ENCODE data around the gene CDYL.
"Not testable (repeated sequence)": the region's sequence is repeated elsewhere in the genome, so short reads cannot be mapped to it uniquely, and the experiment has no call there.

CDYL gene

DNA sequence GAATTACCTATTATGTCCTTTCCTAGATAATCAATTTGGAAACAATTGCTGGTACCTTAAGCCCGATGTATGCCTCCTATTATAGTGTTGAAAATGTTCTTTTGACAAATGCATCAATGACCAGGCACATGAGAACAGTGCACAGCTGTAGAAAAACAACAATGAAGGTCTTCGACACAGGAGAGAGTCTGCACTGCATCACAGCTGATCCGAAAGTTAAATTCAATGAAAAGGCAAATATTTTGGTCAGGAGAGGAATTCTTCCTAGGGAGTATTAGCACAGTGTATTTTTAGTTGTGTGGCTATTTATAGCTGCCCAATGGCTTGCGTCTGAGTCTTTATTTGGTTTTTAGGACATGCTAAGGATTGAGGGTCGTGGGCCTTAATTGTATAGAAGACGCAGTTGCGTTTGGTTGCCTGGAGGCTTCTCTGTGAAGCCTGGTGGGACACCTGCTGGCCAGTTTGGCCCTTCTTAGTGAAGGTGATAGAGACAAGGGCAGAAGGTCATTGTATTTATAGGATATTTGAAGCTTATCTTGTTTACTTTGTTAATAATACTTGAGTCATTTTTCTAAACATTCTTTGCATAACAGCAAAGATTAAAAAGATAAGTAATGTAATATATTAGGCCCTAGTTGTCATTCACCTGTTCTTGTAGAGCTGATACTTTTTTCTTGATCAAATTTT is 72.3 kb downstream of the CDYL start:
- DNase-seq: no peak

DNA sequence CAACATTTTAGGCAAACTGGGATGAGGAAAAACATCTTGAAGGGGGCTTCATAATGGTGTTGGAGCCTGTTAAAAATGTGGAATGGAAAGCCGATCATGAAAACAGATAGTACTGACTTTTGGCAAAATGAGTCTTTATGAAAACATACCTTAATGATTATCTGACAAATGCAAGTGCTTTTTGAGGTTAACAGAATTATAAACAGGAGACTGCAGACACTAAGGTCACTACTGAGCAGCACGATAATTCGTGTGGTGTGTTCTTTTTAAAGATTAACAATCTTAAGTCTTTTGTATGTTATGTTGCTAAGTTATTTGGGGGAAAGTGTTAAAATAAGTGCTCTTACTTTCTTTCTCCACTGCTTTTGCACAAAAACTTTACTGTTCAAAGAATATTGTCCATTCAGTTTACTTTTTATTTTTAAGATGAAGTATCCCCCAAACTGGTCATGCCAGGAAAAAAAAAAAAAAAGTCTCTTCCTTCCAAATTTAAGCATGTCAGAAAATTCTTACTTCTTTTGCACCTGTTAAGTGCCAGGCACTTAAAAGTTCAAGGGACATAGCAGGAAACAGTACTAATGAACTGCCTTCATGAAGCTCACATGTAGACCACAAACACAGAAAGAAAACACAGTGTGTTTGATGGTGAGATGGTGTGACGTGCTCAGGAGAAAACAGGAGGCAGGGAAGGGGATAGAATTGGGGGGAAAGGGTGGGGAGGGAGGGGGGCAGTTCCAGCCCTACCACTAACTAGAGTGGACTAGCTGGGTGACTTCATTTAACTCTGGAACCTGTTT is 73.2 kb downstream of the CDYL start:
- DNase-seq: no peak

DNA sequence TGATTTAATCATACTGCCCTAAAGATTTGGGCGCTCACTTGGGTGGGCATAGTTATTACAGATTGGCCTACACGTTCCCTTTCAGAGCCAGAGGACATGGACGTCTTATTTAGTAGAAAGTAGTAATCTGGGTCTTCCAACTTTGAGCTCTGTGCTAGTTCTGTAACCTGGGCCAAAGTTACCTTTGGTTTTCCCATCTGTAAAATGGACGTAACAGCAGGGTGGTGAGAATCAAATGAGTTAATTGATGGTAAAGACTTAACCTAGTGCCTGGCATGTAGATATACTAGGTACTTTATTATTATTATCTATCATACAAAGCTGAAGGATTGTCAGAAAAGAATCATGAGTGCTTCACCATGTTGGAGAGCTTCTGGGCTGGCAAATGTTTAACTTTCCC is 74.8 kb downstream of the CDYL start:
- DNase-seq: no peak

DNA sequence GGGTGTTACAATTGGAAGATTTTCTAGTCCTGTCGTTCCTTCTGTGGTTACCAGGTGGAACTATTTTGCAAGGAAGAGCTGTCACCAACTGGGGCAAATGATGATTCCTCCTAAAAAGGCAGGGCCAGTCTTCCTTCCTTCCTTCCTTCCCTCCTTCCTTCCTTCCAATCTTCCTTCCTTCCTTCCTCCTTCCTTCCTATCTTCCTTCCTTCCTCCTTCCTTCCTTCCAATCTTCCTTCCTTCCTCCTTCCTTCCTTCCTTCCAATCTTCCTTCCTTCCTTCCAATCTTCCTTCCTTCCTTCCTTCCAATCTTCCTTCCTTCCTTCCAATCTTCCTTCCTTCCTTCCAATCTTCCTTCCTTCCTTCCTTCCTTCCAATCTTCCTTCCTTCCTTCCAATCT is 76.0 kb downstream of the CDYL start:
- DNase-seq: not testable (repeated sequence)

DNA sequence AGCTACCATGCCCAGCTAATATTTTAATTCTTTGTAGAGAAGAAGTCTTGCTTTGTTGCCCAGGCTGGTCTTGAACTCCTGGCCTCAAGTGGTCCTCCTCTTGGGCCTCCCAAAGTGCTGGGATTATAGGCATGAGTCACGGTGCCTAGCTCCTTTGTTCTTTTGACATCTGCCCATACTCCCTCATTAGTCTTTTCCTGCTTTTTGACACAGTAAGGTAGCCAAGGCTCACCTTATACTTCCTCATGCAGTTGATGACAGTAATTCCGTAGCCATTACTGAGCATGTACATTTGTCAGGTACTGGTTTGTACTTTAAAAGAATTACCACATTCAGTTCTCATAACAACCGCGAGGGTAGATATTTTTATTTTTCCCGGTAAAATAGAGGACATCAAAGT is 76.7 kb downstream of the CDYL start:
- DNase-seq: no peak

DNA sequence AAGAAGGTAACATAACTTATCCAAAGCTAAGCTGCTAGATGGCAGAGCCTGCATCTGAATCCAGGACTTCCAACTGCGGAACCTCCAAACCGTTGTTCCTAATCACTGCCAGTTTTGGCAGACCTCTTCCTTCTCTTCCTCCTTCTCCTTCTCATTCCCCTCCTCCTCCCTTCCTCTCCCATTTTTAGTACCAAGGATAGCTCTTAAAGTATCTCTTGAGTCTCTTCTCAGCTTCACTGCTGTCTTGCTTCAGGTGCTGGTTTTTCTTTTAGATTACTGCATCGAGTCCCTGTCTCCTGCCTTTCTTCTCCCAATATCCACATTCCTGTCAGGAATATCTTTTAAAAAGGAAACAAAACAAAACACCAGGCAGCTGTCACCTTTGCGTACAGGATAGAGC is 77.1 kb downstream of the CDYL start:
- DNase-seq: no peak

DNA sequence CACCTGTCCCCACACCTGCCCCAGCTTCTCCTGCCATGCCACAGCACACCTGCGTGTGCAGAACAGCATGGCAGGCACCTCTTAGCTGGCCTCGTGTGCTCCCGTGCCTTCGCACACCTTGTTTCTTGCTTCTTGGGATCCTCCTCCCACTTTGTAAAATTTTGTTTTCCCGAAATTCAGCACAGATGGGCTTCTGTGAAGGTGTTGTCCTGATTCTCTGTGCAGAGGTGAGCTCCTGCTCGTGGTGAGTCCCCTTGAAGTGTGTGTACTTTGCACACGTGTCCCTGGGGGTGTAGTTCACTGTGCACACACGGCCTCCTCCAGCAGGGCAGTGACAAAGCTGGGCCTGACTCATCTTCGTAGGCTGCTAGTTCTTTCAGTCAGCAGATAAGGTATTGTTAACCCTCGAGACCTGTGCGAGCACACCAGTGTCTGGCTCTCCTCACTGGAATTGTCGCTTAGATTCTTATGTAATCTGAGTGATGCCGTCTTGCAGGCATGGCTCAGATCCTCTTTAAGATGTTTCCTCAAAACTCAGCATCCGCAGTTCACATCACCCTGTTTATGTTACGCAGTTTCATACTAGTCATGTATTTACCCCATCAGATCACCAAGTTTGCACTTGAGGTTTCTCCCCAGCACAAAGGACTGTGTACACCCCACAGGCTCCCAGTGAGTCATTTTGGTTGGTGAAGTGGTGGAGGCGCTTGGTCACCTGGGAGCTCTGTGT is 77.7 kb downstream of the CDYL start:
- DNase-seq: no peak

DNA sequence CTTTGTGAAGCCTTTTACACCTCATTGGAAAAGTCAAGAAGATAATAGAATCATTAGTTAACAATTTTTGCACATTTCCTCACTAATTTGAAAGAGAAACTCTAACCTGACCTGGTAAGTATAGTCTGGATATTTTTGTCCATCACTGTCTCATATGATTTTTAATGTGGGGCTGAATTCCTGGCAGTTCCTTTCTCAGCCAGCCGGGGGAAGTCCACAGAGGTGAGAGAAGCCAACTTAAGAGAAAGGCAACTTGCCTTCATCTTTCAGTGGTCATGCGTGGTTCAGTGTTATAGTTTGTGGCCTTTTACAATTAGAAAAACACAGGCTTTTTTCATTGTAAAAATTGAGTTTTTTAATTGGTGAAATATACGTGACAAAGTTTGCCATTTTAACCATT is 80.6 kb downstream of the CDYL start:
- DNase-seq: no peak

DNA sequence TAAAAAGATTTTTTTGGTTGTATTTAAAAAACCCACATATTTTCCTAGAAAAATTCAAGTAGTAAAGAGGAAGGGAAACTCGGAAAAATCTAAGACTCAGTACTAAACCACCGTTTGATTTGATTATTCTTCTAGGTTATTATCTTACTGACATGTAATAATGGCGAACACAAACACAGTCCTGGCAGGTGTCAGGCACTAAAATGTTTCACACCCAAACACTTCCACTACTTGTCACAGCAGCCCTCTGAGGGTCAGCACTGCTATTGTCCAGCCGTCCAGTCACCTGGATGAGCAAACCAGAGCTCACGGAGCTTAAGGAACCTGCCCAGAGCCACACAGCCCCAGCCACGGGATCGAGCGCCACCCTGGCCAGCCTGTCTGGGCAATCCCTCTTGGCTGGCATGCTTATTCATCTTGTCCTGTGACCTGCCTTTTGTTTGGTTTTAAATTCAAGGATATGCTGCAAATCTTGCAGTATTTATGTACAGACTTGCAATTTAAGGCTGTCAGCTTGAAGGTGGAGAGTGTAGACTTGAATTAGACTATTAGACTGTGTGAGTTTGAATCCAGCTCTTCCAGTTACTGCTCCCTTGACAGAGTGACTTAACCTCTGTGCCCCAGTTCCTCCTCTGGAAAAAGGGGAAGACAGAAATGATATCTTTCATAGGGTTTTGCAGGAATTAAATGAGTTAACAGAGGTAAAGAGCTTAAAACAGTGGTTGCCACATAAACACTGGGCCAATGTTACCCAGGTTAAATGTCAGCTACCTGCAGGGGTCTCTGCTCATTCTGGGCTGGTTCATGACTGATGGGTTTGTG is 82.2 kb downstream of the CDYL start:
- no peak for DNase-seq

DNA sequence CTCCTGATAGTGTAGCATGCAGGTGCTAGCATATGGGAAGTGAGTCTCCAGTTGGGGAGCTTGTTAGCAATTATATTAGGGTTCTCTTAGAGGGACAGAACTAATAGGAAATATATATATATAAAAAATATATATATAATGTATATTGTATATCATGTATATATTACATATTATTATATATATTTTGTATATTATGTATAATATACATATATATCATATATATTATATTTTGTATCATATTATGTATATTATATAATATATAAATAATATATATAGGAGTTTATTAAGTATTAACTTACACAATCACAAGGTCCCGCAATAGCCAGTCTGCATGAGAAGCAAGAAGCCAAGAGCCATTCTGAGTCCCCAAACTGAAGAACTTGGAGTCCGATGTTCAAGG is 84.2 kb downstream of the CDYL start:
- DNase-seq: no peak

DNA sequence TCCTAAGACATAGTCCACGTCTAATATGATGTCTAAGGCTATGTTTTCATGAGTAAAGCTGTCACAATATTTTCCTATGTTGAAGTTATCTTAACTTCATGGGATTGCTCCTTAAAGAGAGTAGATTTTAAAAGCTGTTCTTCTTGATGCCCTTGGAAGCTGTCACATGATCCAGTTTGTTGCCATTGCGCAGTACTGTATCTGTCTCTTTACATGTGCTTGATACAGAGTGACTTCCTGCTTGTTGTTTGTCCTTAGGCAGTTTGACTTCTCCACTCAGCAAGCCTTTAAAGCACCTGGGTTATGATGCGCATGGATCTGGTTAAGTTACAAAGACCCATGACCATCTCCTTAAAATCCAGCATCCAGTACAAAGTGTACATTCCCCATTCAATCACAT is 85.4 kb downstream of the CDYL start:
- no peak for DNase-seq

DNA sequence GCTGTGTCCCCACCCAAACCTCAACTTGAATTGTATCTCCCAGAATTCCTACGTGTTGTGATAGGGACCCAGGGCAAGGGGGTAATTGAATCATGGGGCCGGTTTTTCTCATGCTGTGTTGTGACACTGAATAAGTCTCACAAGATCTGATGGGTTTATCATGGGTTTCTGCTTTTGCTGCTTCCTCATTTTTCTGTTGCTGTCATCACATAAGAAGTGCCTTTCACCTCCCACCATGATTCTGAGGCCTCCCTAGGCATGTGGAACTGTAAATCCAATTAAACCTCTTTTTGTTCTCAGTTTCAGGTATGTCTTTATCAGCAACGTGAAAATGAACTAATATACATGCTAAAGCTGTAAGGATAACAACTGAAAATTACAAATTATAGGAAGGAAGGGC is 88.3 kb downstream of the CDYL start:
- DNase-seq: no peak

DNA sequence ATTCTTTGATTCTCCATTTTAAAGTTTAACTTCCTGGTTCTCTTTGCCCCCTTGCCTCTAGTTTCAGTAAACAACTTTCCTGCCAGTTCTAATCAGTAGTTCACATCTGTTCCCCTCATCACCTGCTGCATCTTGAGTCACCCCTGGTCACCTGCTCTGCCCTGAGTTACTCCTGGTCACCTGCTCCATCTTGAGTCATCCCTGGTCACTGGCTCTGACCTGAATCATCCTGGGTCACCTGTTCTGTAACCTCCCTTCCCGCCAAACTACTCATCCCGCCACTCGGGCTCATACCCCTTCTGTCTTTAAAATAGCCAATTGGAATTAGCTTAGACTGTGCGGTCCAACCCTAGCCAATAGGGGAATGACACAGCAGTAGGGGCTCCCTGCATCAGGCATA is 88.8 kb downstream of the CDYL start:
- not testable (repeated sequence) for DNase-seq

DNA sequence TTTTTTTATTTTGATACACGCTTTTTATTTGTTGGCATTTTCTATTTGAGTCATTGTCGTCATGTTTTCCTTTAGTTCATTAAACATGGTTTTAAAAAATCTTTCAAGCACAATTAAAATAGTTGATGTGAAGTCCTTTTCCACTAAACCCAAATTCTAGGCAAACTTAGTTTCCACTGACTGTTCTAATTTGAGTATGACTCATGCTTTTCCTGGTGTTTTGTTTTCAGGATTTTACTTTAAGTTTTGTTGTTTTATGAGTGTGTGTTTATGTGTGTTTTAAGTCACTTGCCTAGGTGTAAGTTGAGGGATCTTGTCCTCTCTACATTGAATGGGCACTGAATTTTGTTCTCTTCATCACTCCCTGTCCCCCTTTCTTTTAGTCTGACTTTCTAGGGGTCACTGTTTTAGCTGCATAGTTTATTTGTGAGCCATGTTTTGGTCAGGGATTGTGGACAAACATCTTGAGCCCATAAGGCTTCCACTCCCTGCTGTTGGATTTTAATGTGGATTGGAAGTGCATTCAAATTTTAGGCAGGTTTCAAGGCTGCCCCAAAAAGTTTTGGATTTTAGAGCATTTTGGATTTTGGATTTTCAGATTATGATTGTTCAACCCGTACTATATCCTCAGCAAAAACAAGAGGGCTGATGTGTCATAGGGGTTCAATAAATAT is 94.8 kb downstream of the CDYL start:
- DNase-seq: no peak

DNA sequence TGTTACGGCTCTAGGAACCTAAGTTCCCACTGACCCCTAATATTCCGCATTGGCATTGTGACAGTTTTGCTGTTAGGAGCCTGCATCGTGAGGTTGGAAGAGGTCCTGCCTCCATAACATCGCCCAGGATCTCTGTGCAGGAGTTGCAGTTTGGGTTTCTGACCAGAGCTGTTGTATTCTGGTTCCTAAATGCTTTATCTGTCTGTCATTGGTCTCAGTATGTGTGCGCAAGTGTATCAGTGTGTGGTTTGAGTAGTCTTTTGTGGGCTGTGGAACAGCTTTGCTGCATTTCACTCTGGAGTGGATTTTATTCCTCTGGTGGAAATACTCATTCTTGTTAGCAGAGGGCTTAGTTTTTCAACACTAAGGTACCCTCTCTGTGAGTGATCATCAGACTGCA is 95.6 kb downstream of the CDYL start:
- no peak for DNase-seq

DNA sequence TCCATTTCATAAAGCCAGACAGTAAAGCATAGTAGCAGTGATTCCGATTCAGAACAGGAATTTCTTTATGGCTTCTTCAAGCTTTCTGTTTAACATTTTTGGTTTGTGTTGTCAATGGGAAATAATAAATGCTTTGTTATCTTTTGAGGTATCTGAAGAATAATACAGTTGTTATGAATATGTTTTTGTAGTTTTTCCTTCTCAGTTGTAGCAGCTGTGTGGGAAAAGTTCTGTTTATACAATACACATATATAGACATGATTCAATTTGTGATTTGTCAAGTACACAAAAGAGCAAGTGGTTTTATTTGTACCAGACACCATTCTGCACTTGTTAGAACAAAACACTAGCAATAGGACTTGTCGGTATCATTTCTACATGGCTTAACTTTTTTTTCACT is 96.6 kb downstream of the CDYL start:
- no peak for DNase-seq

DNA sequence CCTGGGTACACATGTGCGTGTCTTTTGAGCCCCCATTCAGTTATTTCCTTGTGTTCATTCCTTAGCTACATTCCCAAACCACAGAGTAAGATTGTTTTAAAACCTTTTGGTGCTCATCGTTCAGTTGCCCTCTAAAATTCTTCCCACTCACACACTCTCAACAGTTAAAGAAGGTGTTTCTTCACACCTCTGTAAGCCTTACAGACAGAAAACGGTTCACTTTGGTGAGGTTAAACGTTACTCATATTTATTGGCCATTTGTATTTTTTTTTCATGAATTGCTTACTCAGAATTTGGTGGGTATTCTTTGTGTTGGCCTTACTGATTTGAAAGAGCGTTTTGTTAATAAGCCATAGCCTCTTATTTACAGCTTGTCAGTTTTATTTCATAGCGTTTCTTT is 97.7 kb downstream of the CDYL start:
- no peak for DNase-seq

DNA sequence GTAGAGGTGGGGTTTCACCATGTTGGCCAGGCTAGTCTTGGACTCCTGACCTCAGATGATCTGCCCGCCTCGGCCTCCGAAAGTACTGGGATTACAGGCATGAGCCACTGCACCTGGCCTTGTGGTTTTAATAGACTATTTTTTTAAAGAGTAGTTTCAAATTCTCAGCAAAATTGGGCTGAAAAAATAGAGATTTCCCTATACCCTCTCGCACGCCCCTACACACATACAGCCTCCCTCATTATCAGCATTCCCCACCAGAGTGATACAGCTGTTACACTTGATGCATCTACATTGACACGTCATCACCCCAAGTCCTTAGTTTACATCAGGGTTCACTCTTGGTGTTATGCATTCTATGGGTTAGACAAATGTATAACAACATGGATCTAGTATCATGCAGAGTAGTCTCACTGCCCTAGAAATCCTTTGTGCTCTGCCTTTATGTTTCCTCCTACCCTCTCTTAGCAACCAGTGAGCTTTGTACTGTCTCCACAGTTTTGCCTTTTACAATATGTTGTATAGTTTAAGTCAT is 103.6 kb downstream of the CDYL start:
- no peak for DNase-seq

DNA sequence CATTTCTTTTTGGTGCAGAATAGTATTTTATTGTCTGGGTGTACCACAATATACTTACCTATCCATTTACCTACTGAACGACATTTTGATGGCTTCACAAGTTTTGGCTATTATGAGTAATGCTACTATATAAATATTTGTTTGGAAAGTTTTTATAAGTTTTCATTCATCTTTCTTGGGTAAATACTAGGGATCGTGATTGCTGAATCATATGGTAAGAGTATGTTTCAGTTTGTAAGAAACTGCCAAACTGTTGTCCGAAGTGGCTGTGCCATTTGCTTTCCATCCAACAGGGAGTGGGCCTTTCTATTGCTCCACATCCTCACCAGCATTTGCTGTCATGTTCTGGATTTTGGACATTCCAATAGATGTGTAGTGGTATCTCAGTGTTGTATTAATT is 104.2 kb downstream of the CDYL start:
- no peak for DNase-seq

DNA sequence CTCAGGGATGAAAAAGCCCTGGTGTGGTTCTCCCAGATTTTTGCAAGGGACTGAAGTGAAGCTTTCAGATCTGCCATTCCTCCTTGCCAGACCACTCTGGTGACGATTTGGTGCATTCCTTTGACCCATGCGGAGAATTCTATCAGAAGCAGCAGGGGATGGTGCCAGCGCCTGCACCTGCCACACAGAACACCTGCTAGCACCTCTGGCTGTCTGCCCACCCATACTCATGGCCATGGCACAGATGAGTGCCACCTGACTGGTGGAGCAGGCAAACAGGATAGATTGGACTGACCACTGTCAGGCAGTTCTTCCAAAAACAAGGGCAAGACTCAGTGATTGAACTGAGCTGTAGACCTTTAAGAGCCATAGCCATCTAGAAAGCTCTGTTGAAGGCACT is 107.1 kb downstream of the CDYL start:
- DNase-seq: no peak

DNA sequence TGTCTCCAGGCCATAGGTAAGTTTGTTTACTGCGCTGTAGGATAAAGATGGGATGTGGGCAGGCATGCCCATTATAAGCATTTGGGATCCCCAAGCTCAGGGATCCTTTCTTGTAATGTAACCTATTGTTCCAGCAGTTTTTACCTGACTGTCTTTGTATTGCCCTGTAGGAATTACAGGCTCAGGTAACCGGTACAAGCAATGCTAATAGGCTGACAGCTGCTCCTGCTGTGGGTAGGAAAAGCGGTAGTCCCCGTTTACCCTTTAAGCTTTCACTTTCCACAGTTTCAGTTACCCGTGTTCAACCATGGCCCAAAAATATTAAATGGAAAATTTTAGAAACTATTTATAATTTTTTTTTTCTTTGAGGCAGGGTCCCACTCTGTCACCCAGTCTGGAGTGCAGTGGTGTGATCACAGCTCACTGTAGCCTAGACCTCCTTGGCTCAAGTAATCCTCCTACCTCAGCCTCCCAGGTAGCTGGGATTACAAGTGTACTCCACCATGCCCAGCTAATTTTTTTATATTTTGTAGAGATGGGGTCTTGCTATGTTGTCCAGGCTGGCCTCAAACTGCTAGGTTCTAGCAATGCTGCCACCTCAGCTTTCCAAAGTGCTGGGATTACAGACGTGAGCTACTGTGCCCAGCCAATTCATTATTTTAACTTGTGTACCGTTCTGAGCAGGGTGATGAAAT is 108.6 kb downstream of the CDYL start:
- DNase-seq: no peak

Data from cortex of kidney (tissue), 1 donor.